Mucosa of rectum (tissue), 2 donors: ENCODE measurements around the gene LPGAT1.

ENCODE experiments used
- H3K27ac ChIP-seq, 2 donors: one replicate each; pipeline ENCODE4 v1.7.0; 2013; ENCODE audit warnings: inconsistent platforms in 2 of 2, low read depth in 2 of 2, low read length in 2 of 2
- H3K27me3 ChIP-seq, 2 donors: one replicate each; pipeline ENCODE4 v1.7.0; 2013; ENCODE audit warnings: low read length in 2 of 2; ENCODE audit not compliant: control insufficient read depth in 2 of 2, insufficient read depth in 2 of 2
- H3K36me3 ChIP-seq, 2 donors: one replicate each; pipeline ENCODE4 v1.7.0; 2013; ENCODE audit warnings: low read length in 2 of 2; ENCODE audit not compliant: control insufficient read depth in 2 of 2, insufficient read depth in 2 of 2
- H3K4me1 ChIP-seq, 2 donors: one replicate each; pipeline ENCODE4 v1.7.0; 2013; ENCODE audit warnings: low read length in 2 of 2, mild to moderate bottlenecking in 1 of 2; ENCODE audit not compliant: control insufficient read depth in 2 of 2, insufficient read depth in 2 of 2
- H3K4me3 ChIP-seq, 2 donors: one replicate each; pipeline ENCODE4 v1.7.0; 2013; ENCODE audit warnings: low read length in 2 of 2
- H3K9ac ChIP-seq, 2 donors: one replicate each; pipeline ENCODE4 v1.7.0; 2013; ENCODE audit warnings: low read length in 2 of 2, low read depth in 1 of 2, mild to moderate bottlenecking in 1 of 2
- H3K9me3 ChIP-seq, 2 donors: one replicate each; pipeline ENCODE4 v1.7.0; 2013; ENCODE audit warnings: low read length in 2 of 2; ENCODE audit not compliant: control insufficient read depth in 2 of 2
- donor health status: healthy.
- donor health status: Normal muscosa, but diverticular disease.

LPGAT1 gene

GRCh38 chr1:211851174-211851573, 20.6 kb upstream of the LPGAT1 start:
- Histone ChIP-seq H3K9ac (no peak overlapping the region), H3K27me3 (no peaks in the 10 kb centered on the region), H3K27ac (no peak overlapping the region), H3K36me3 (no peaks in the 10 kb centered on the region), H3K4me1 (no peaks in the 10 kb centered on the region), H3K9me3 (no peaks in the 10 kb centered on the region), H3K4me3 (no peak overlapping the region)

- Histone ChIP-seq H3K9ac (no peak overlapping the region), H3K4me1 (peaks cover 2 to 8% of the 10 kb centered on the region in 2 donors), H3K9me3 (no peaks in the 10 kb centered on the region), H3K27me3 (no peaks in the 10 kb centered on the region), H3K27ac (no peak overlapping the region), H3K36me3 (no peaks in the 10 kb centered on the region), H3K4me3 (no peak overlapping the region)
Measured at GRCh38 chr1:211843507-211844298, 13.1 kb upstream of the LPGAT1 start.

GRCh38 chr1:211843018-211843417, 12.5 kb upstream of the LPGAT1 start:
- H3K9me3 ChIP-seq: no peaks in the 10 kb centered on the region
- no peak overlapping the region for H3K4me3 ChIP-seq
- no peaks in the 10 kb centered on the region for H3K36me3 ChIP-seq
- peaks cover 2 to 8% of the 10 kb centered on the region in 2 donors for H3K4me1 ChIP-seq
- H3K9ac ChIP-seq: no peak overlapping the region
- H3K27ac ChIP-seq: no peak overlapping the region
- H3K27me3 ChIP-seq: no peaks in the 10 kb centered on the region

- Histone ChIP-seq H3K9ac (no peak overlapping the region), H3K9me3 (no peaks in the 10 kb centered on the region), H3K27ac (no peak overlapping the region), H3K36me3 (no peaks in the 10 kb centered on the region), H3K4me1 (peaks cover 2 to 8% of the 10 kb centered on the region in 2 donors), H3K4me3 (no peak overlapping the region), H3K27me3 (no peaks in the 10 kb centered on the region)
Measured at GRCh38 chr1:211842518-211842917, 12.0 kb upstream of the LPGAT1 start.

- H3K4me3 ChIP-seq: no peak overlapping the region
- H3K27me3 ChIP-seq: no peaks in the 10 kb centered on the region
- H3K27ac ChIP-seq: no peak overlapping the region
- H3K9me3 ChIP-seq: no peaks in the 10 kb centered on the region
- no peaks in the 10 kb centered on the region for H3K36me3 ChIP-seq
- H3K4me1 ChIP-seq: peaks cover 2 to 8% of the 10 kb centered on the region in 2 donors
- H3K9ac ChIP-seq: no peak overlapping the region
Measured at GRCh38 chr1:211839106-211839505, 8.5 kb upstream of the LPGAT1 start.

GRCh38 chr1:211833174-211833820, 2.7 kb upstream of the LPGAT1 start:
- H3K27ac ChIP-seq: no peak overlapping the region
- H3K9me3 ChIP-seq: no peaks in the 10 kb centered on the region
- H3K36me3 ChIP-seq: no peaks in the 10 kb centered on the region
- no peak overlapping the region for H3K4me3 ChIP-seq
- H3K27me3 ChIP-seq: no peaks in the 10 kb centered on the region
- no peak overlapping the region for H3K9ac ChIP-seq
- peaks cover 8 to 14% of the 10 kb centered on the region in 2 donors for H3K4me1 ChIP-seq

- no peak overlapping the region for H3K4me3 ChIP-seq
- peaks cover 8 to 14% of the 10 kb centered on the region in 2 donors for H3K4me1 ChIP-seq
- no peaks in the 10 kb centered on the region for H3K36me3 ChIP-seq
- H3K27ac ChIP-seq: no peak overlapping the region
- no peak overlapping the region for H3K9ac ChIP-seq
- no peaks in the 10 kb centered on the region for H3K27me3 ChIP-seq
- H3K9me3 ChIP-seq: no peaks in the 10 kb centered on the region
Measured at GRCh38 chr1:211832661-211833060, 2.1 kb upstream of the LPGAT1 start.

- Histone ChIP-seq H3K4me3 (no peak overlapping the region), H3K36me3 (no peaks in the 10 kb centered on the region), H3K9me3 (no peaks in the 10 kb centered on the region), H3K27me3 (no peaks in the 10 kb centered on the region), H3K4me1 (peaks cover 8 to 14% of the 10 kb centered on the region in 2 donors), H3K27ac (no peak overlapping the region), H3K9ac (no peak overlapping the region)
Measured at GRCh38 chr1:211831558-211832323, 1.2 kb upstream of the LPGAT1 start.

- peaks cover 8 to 14% of the 10 kb centered on the region in 2 donors for H3K4me1 ChIP-seq
- H3K27me3 ChIP-seq: no peaks in the 10 kb centered on the region
- H3K9me3 ChIP-seq: no peaks in the 10 kb centered on the region
Measured at GRCh38 chr1:211830055-211830327, 572 bp downstream of the LPGAT1 start.

More at GRCh38 chr1:211830055-211830327, 572 bp downstream of the LPGAT1 start:
- Histone ChIP-seq H3K4me3 (peak overlapping the region; percentile 76 to 81), H3K9ac (peak overlapping the region; percentile 61 to 81), H3K36me3 (no peaks in the 10 kb centered on the region), H3K27ac (peak overlapping the region; percentile 63 to 68)
